ENCODE results near the gene TMEM54. TPM values are rescaled to one million over a fixed set of nuclear protein-coding genes. Genes with fewer than 3 reads are reported as not detected.

Gene TMEM54
- total RNA-seq, 1 donor from 2014 or later = 0.49 TPM

GRCh38 chr1:32904797-32905196 lies 3.6 kb upstream of the TMEM54 start:
- H3K9me3 Mint-ChIP-seq (ENCODE audit: unreplicated experiment) = no peaks in the 10 kb centered on the region

GRCh38 chr1:32903991-32904785 lies 3.0 kb upstream of the TMEM54 start:
- peaks cover 6% of the 10 kb centered on the region for H3K27me3 Mint-ChIP-seq (ENCODE audit: unreplicated experiment)
- H3K36me3 Mint-ChIP-seq (ENCODE audit: low read depth, unreplicated experiment) = no peaks in the 10 kb centered on the region
- TF ChIP-seq CTCF (IDR thresholded peaks at IDR 0.05; ENCODE audit: unreplicated experiment) = no peak
- peaks cover 2% of the 10 kb centered on the region for H3K4me1 Mint-ChIP-seq (ENCODE audit: unreplicated experiment)
- H3K27ac Mint-ChIP-seq (ENCODE audit: unreplicated experiment) = no peak overlapping the region
- DNase-seq (ENCODE audit: low spot score) = no peak
- no peaks in the 10 kb centered on the region for H3K9me3 Mint-ChIP-seq (ENCODE audit: unreplicated experiment)
- no peak overlapping the region for H3K4me3 Mint-ChIP-seq (ENCODE audit: unreplicated experiment)

More at GRCh38 chr1:32904797-32905196, 3.6 kb upstream of the TMEM54 start:
- Mint-ChIP-seq H3K27me3 (ENCODE audit: unreplicated experiment) (peaks cover 5% of the 10 kb centered on the region), H3K4me3 (ENCODE audit: unreplicated experiment) (no peak overlapping the region), H3K27ac (ENCODE audit: unreplicated experiment) (no peak overlapping the region), H3K36me3 (ENCODE audit: low read depth, unreplicated experiment) (no peaks in the 10 kb centered on the region), H3K4me1 (ENCODE audit: unreplicated experiment) (peaks cover 2% of the 10 kb centered on the region)
- TF ChIP-seq CTCF (IDR thresholded peaks at IDR 0.05; ENCODE audit: unreplicated experiment) = no peak
- DNase-seq (ENCODE audit: low spot score) = no peak

GRCh38 chr1:32902535-32902920 lies 1.3 kb upstream of the TMEM54 start:
- H3K27ac Mint-ChIP-seq (ENCODE audit: unreplicated experiment) = no peak overlapping the region
- no peaks in the 10 kb centered on the region for H3K9me3 Mint-ChIP-seq (ENCODE audit: unreplicated experiment)
- peaks cover 13% of the 10 kb centered on the region for H3K27me3 Mint-ChIP-seq (ENCODE audit: unreplicated experiment)
- DNase-seq (ENCODE audit: low spot score) = no peak
- H3K4me1 Mint-ChIP-seq (ENCODE audit: unreplicated experiment) = peaks cover 2% of the 10 kb centered on the region
- no peak overlapping the region for H3K4me3 Mint-ChIP-seq (ENCODE audit: unreplicated experiment)
- TF ChIP-seq CTCF (IDR thresholded peaks at IDR 0.05; ENCODE audit: unreplicated experiment) = no peak
- no peaks in the 10 kb centered on the region for H3K36me3 Mint-ChIP-seq (ENCODE audit: low read depth, unreplicated experiment)

- H3K36me3 Mint-ChIP-seq (ENCODE audit: low read depth, unreplicated experiment) = no peaks in the 10 kb centered on the region
- TF ChIP-seq CTCF (IDR thresholded peaks at IDR 0.05; ENCODE audit: unreplicated experiment) = no peak
- no peak overlapping the region for H3K27ac Mint-ChIP-seq (ENCODE audit: unreplicated experiment)
- H3K4me1 Mint-ChIP-seq (ENCODE audit: unreplicated experiment) = peaks cover 2% of the 10 kb centered on the region
- peak overlapping the region; percentile 86 for H3K4me3 Mint-ChIP-seq (ENCODE audit: unreplicated experiment)
- H3K9me3 Mint-ChIP-seq (ENCODE audit: unreplicated experiment) = no peaks in the 10 kb centered on the region
- peaks cover 16% of the 10 kb centered on the region for H3K27me3 Mint-ChIP-seq (ENCODE audit: unreplicated experiment)
- DNase-seq (ENCODE audit: low spot score) = no peak
Measured at GRCh38 chr1:32901823-32902534, 790 bp upstream of the TMEM54 start.

Measured in endothelial cell (in vitro differentiated cells).